ENCODE data around the gene ATXN2L. TPM values are rescaled to one million over a fixed set of nuclear protein-coding genes. Genes with fewer than 3 reads are reported as not detected.

The ATXN2L gene
- total and polyA plus RNA-seq, 2 of the 4 experiments (the other 2 are of a cell fraction) = 12.9 to 58.8 TPM

DNA sequence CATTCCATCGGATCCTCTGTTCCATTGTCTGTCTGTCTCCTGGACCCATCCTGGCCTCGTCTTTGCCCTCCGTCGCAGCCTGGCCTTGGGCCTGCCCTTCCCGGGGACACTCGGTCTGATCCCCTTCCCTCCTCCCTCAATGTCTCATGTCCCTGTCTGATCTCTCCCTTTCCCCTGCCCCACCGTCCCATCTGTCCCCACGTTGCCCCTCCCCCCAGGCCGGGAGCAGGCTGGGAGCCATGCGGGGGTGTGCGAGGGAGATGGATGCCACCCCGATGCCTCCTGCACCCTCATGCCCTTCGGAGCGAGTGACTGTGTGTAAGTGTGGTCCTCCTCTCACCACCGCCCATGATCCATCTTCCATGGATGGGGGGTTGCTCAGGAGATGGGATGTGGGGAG, 50.2 kb downstream of the ATXN2L start:
- no peak overlapping the region for H3K4me3 ChIP-seq (ENCODE audit: insufficient read depth, low read depth, low read length)
- intact Hi-C loops (cut with micrococcal nuclease) = loop anchor here (1.0 kb wide), 1 partner anchor 72 kb away; no protein-coding TSS in a partner anchor
- ATAC-seq (ENCODE audit: low read depth) (no peak), DNase-seq (no peak)
- H3K79me1 ChIP-seq (ENCODE audit: low read depth in 1 of 2, low read length in 2 of 2) = peaks cover 11 to 18% of the 10 kb centered on the region in 2 experiments; a peak in 3 of 4 replicates
- no peak overlapping the region for H3K18ac ChIP-seq (ENCODE audit: low read depth, low read length)
- H2BK15ac ChIP-seq (ENCODE audit: low read depth, low read length) = no peak overlapping the region
- H2BK120ac ChIP-seq (ENCODE audit: low read depth, low read length) = no peak overlapping the region
- no peak overlapping the region for H3K27ac ChIP-seq (ENCODE audit: insufficient read depth, low read length)
- H2AK9ac ChIP-seq (replicated peaks; ENCODE audit: low read depth, low read length, poor library complexity) = peak overlapping the region; percentile 42
- H2BK20ac ChIP-seq (ENCODE audit: low read depth, low read length) = no peak overlapping the region
- no peaks in the 10 kb centered on the region for H3K9me3 ChIP-seq (ENCODE audit: control insufficient read depth, insufficient read depth, low read length)
- no peaks in the 10 kb centered on the region for H3K9me1 ChIP-seq (ENCODE audit: insufficient read depth, low read length)
- no peak overlapping the region for H3K4ac ChIP-seq (ENCODE audit: low read depth, low read length)
- no peak overlapping the region for H3K23ac ChIP-seq (ENCODE audit: low read depth, low read length)
- no peak overlapping the region for H3K4me2 ChIP-seq (ENCODE audit: low read depth, low read length)
- H2AFZ ChIP-seq (replicated peaks; ENCODE audit: low read length, poor library complexity) = no peak overlapping the region
- in situ Hi-C loops (cut with MboI; ENCODE audit: low sequenced_read_pairs) = no loop called here
- TF ChIP-seq, protein P1, sequence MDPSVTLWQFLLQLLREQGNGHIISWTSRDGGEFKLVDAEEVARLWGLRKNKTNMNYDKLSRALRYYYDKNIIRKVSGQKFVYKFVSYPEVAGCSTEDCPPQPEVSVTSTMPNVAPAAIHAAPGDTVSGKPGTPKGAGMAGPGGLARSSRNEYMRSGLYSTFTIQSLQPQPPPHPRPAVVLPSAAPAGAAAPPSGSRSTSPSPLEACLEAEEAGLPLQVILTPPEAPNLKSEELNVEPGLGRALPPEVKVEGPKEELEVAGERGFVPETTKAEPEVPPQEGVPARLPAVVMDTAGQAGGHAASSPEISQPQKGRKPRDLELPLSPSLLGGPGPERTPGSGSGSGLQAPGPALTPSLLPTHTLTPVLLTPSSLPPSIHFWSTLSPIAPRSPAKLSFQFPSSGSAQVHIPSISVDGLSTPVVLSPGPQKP (IDR thresholded peaks at IDR 0.05; ENCODE audit: borderline replicate concordance, low read depth, low read length) = no peak
- TF ChIP-seq MAZ (IDR thresholded peaks at IDR 0.05; ENCODE audit: borderline replicate concordance, low read depth, low read length) = no peak
- TF ChIP-seq RFX5 (IDR thresholded peaks at IDR 0.05; ENCODE audit: low read depth, low read length) = no peak
- TF ChIP-seq MXI1 (IDR thresholded peaks at IDR 0.05; ENCODE audit: borderline replicate concordance, low read depth, low read length) = no peak
- TF ChIP-seq RCOR1 (IDR thresholded peaks at IDR 0.05; ENCODE audit: insufficient replicate concordance, low read length) = no peak
- no peak for TF ChIP-seq BHLHE40 (IDR thresholded peaks at IDR 0.05; ENCODE audit: low read depth, low read length)
- TF ChIP-seq, protein P2, sequence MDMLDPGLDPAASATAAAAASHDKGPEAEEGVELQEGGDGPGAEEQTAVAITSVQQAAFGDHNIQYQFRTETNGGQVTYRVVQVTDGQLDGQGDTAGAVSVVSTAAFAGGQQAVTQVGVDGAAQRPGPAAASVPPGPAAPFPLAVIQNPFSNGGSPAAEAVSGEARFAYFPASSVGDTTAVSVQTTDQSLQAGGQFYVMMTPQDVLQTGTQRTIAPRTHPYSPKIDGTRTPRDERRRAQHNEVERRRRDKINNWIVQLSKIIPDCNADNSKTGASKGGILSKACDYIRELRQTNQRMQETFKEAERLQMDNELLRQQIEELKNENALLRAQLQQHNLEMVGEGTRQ (IDR thresholded peaks at IDR 0.05; ENCODE audit: low read depth, low read length) = no peak
- TF ChIP-seq, protein P3, sequence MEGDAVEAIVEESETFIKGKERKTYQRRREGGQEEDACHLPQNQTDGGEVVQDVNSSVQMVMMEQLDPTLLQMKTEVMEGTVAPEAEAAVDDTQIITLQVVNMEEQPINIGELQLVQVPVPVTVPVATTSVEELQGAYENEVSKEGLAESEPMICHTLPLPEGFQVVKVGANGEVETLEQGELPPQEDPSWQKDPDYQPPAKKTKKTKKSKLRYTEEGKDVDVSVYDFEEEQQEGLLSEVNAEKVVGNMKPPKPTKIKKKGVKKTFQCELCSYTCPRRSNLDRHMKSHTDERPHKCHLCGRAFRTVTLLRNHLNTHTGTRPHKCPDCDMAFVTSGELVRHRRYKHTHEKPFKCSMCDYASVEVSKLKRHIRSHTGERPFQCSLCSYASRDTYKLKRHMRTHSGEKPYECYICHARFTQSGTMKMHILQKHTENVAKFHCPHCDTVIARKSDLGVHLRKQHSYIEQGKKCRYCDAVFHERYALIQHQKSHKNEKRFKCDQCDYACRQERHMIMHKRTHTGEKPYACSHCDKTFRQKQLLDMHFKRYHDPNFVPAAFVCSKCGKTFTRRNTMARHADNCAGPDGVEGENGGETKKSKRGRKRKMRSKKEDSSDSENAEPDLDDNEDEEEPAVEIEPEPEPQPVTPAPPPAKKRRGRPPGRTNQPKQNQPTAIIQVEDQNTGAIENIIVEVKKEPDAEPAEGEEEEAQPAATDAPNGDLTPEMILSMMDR (conservative IDR thresholded peaks at IDR 0.05; ENCODE audit: low read depth, low read length) = no peak
- TF ChIP-seq SMC3 (IDR thresholded peaks at IDR 0.05; ENCODE audit: low read depth, low read length) = no peak
- TF ChIP-seq MAFK (IDR thresholded peaks at IDR 0.05; ENCODE audit: low read depth, low read length) = no peak
- no peak for TF ChIP-seq RAD21 (IDR thresholded peaks at IDR 0.05; ENCODE audit: low read length)
- TF ChIP-seq POLR2A (IDR thresholded peaks at IDR 0.05; ENCODE audit: low read depth, low read length) = no peak
- no peak for TF ChIP-seq FOS (IDR thresholded peaks at IDR 0.05; ENCODE audit: low read depth, low read length)
- TF ChIP-seq NFE2L2 (IDR thresholded peaks at IDR 0.05; ENCODE audit: low read depth, low read length) = no peak
- no peak for TF ChIP-seq CEBPB (IDR thresholded peaks at IDR 0.05; ENCODE audit: low read depth, low read length)
- no peak for TF ChIP-seq CHD1 (IDR thresholded peaks at IDR 0.05; ENCODE audit: low read depth, low read length)
- H3K56ac ChIP-seq (ENCODE audit: extremely low read depth, insufficient read depth, low read length) = no peak overlapping the region
- no peak overlapping the region for H4K91ac ChIP-seq (ENCODE audit: insufficient read depth, low read depth, low read length)
- POLR2A ChIA-PET (ENCODE audit: unreplicated experiment) = no interaction called here
- H4K5ac ChIP-seq (ENCODE audit: low read depth, low read length) = no peak overlapping the region
- peaks cover 52% of the 10 kb centered on the region for H3K36me3 ChIP-seq (ENCODE audit: control insufficient read depth, insufficient read depth, low read length)
- CTCF ChIA-PET = interaction anchor here (0.9 to 1.1 kb wide), 2 partner anchors 9 to 26 kb away, joined by 4 read pairs; partner anchors contain the start of gene TUFM
- no peak overlapping the region for H3K14ac ChIP-seq (replicated peaks; ENCODE audit: low read depth, low read length)
- H3K27me3 ChIP-seq (ENCODE audit: control insufficient read depth, insufficient read depth, low read length) = no peaks in the 10 kb centered on the region
- H4K8ac ChIP-seq (ENCODE audit: low read depth in 2 of 2, low read length in 2 of 2) = no peak overlapping the region
- dilution Hi-C loops (cut with HindIII; ENCODE audit: low sequenced_read_pairs, unreplicated experiment) = no loop called here
- no peak overlapping the region for H2AK5ac ChIP-seq (ENCODE audit: low read depth, low read length)
- H3K4me1 ChIP-seq (ENCODE audit: control insufficient read depth, insufficient read depth, low read length) = no peaks in the 10 kb centered on the region
- BruUV-seq (replicated peaks) = no TSS peak
- H3K9ac ChIP-seq (ENCODE audit: low read depth, low read length) = no peak overlapping the region
- no peaks in the 10 kb centered on the region for H4K20me1 ChIP-seq (ENCODE audit: insufficient read depth, low read length)
- H2BK5ac ChIP-seq (ENCODE audit: low read depth, low read length, poor library complexity, severe bottlenecking) = no peak overlapping the region
- 88% methylated on average over 4 of the region's 15 CpGs; no CpG with 5 or more reads in 1 of the 2 experiments for WGBS, 2 experiments (ENCODE audit: extremely low coverage in 2 of 2, insufficient read length in 1 of 2)

Data from IMR-90 (cell line).